ENCODE data around the gene MAN2B2.
"Not testable (repeated sequence)": the region's sequence is repeated elsewhere in the genome, so short reads cannot be mapped to it uniquely, and the experiment has no call there.

Gene MAN2B2

DNA sequence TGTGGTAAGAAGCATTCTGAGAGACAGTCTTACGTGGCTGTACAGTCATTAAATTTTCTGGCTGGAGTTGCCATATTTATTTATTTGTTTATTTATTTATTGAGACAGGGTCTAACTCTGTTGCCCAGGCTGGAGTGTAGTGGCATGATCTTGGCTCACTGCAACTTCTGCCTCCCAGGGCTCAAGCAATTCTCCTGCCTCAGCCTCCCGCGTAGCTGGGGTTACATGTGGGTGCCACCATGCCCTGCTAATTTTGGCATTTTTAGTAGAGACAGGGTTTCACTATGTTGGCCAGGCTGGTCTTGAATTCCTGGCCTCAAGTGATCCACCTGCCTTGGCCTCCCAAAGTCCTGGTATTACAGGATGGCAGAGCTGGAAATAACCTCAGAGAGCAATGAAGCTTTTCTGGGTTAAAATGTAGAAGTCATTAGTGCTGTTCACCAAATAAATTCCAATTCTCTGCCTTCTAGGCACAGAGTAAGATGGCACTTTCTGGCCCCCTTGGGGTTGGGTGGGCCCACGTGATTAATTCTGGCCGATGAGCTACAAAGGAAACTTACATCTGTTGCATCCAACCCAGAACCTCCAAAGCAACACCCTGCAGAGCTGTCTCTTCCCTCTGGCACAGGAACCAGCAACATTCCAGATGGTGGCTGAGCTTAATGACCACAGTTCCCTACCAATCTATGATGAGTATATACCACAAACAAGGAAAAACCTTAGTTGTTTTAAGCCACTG lies 70.0 kb downstream of the MAN2B2 start:
- no peak for DNase-seq (ENCODE audit: low read depth)

DNA sequence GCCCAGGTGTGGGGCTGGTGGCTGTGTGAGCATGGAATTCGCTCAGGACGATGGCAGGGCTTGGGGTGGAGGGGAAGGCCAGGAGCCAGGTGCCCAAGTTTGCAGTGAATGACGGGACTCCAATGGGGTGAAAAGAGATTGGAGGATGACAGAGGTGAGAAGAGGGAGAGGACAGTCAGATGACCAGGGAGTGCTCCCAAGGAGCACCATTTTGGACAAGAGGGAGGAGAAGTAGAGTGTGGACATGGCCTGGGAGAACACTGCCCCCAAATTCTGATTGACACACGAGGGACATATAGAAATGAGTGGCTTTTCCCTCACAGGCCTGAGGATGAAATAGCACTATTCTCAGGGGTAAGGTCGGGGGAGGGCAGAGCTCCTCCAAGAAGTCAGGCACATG lies 72.2 kb downstream of the MAN2B2 start:
- no peak for DNase-seq (ENCODE audit: low read depth)

DNA sequence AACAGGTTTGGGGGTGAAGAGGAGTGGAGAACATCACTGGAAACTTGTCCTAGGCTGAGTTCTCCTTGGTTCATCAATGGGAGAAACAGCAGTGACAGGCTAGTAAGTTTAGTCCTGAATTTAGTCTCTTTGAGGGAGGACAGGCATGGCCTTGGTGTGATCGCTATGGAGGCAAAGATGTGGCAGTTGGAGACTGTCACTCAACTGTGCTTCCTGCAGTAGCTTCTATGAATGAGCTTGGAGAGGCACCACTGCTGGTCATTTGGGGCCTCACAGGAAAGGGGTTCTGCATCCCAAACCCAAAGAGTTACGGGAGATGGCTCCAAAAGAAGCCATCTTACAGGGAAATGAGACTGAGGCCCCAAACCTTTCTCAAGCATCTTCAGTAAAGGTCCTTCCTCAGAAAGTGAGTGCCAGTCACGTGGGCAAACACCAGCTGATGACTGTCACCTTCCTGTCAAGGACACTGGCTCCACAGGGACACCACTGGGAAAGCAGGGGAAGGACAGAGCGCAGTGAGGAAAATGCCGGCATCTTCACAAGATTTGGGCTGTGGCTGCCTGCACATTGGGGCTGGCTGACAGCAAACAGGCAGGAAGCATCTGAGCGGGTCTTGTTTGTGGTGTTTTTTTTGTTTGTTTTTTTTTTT lies 72.7 kb downstream of the MAN2B2 start:
- DNase-seq (ENCODE audit: low read depth) = no peak

DNA sequence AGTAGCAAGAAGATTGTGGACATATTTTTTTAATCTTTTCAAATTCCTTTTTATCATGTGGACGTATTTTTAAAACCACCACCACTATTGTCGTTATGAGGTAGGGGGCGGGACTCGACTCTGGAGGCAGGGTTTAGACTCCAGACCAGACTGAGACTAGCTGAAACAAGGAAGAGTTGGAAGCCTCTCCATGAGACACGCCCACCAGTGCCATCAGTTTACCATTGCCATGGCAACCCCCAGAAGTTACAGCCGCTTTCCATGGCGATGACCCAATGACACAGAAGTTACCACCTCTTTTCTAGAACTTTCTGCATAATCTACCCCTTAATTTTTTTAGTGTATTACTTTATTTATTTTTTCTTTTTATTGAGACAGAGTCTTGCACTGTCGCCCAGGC lies 74.2 kb downstream of the MAN2B2 start:
- no peak for DNase-seq (ENCODE audit: low read depth)

DNA sequence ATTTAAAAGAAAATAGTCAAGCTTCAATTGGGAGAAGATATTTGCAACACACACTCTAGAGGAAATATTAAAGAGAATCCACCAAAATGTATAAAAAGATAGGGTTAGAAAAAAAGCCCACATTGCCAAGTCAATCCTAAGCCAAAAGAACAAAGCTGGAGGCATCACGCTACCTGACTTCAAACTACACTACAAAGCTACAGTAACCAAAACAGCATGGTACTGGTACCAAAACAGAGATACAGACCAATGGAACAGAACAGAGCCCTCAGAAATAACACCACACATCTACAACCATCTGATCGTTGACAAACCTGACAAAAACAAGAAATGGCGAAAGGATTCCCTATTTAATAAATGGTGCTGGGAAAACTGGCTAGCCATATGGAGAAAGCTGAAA lies 79.2 kb downstream of the MAN2B2 start:
- DNase-seq (ENCODE audit: low read depth) = not testable (repeated sequence)

DNA sequence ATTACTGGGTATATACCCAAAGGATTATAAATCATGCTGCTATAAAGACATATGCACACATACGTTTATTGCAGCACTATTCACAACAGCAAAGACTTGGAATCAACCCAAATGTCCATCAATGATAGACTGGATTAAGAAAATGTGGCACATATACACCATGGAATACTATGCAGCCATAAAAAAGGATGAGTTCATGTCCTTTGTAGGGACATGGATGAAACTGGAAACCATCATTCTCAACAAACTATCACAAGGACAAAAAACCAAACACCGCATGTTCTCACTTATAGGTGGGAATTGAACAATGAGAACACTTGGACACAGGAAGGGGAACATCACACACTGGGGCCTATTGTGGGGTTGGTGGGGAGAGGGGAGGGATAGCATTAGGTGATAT lies 80.3 kb downstream of the MAN2B2 start:
- DNase-seq (ENCODE audit: low read depth) = not testable (repeated sequence)

DNA sequence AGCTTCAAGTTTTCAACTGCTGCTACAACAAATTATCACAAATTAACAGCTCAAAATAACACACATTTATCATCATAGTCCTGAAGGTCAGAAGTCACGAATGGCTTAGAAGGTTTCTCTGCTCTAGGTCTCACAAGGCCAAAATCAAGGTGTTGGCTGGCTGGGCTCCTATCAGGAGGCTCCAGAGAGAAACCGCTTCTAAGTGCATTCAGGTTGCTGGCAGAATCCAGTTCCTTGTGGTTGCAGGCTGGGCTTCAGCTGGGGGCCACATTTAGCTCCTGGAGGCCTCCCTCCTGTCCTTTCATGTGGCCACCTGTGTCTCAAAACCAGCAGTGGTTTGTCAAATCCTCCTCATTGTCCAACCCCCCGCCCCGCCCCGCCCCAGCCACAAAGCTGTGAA lies 80.9 kb downstream of the MAN2B2 start:
- no peak for DNase-seq (ENCODE audit: low read depth)

DNA sequence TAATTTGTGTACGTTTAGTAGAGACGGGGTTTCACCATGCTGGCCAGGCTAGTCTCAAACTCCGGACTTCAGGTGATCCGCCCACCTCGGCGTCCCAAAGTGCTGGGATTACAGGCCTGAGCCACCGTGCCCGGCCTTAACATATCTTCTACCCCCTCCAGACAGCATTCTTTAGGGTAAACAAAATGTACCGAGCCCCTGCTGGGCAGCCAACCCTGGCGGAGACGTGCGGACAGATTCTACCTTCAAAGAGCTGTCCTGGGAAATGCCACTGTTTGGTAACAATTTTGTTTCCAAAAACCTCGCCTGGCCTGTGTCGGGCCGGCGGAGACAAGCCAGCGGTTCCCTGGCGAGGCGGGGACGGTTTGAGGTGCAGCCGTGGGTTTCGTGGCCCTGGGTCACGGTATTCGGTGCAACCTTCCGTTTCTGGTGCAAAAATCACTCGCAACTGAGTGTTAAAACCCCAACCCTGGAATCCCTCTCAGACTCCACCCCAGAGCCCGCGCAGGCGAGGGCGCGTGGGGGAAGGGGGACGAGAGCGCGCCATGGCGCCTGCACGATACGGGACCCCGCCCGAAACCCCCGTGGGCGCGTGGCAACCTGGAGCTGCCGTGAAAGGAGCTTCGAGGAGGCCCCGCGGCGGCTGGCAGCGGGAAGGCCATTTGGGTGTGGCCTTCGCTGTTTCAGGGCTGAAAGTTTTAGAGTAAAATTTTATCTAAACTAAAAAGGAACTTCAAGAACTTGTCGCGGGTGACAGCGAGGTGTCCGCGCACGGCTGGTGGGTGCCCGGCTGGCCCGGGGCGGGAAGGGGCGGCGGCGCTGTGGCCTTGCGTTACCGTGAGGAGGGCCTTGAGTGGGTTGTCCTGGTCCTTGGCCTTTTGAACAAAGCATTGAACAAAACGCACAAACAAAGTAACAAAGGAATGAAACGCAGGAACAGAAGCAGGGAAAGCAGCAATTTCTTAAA lies 82.5 kb downstream of the MAN2B2 start:
- DNase-seq (ENCODE audit: low read depth) = no peak

DNA sequence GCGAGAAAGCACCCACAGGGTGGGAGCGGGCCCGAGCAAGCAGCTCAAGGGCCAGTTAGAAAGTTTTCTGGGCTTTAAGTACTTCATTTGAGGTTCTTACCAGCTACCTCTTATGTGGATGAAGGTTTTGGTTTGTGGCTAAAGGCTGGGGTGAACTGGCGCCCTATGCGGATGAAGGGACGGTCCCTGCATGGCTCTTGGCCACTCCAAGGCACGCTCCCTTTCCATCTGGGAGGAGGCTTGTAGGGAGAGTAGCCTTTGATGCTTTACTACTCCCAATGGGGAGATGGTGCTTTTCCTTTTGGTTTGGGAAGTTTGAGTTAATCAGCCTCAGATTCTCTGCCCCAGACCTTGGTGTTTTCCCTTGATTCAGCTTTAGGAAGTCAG lies 83.2 kb downstream of the MAN2B2 start:
- no peak for DNase-seq (ENCODE audit: low read depth)

DNA sequence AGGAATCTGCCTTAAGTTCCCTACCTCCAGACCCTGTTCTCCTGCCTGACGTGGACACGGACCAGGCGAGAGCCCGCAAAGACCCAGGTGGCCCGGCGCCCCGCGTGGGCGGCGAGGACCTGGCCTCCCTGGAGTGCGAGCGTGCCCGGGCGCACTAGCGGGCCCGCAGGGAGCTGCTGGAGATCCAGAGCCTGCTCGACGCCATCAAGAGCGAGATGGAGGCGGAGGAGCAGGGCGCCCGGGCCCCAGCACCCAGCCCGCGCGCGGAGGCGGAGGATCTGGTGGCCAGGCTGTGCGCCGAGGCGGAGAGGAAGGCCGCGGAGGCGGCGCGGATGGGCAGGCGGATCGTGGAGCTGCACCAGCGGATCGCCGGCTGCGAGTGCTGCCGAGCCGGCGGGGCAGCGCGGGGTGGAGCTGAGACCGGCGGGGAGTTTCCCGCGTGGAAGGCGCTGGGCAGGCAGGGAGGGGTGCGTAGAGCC lies 83.6 kb downstream of the MAN2B2 start:
- DNase-seq (ENCODE audit: low read depth) = peak; percentile 3

DNA sequence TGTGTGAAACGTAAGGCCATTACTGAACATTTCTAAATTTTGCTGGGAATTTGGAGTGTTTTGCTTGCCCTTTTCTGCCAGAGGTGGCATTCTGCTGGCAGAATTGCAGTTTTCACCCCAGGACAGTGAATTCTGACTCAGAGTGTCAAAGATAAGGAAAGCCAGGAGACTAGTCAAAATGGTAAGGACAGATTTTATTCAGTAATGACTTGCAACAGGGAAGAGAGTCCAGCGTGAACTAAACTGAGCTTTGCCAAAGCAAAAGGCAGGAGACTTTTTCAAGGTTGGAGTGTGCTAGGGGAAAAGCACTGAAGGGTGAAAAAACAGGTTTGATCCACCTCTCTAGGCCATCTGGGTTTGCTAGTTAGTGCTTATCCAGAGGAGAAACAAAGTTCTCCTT lies 84.9 kb downstream of the MAN2B2 start:
- no peak for DNase-seq (ENCODE audit: low read depth)

DNA sequence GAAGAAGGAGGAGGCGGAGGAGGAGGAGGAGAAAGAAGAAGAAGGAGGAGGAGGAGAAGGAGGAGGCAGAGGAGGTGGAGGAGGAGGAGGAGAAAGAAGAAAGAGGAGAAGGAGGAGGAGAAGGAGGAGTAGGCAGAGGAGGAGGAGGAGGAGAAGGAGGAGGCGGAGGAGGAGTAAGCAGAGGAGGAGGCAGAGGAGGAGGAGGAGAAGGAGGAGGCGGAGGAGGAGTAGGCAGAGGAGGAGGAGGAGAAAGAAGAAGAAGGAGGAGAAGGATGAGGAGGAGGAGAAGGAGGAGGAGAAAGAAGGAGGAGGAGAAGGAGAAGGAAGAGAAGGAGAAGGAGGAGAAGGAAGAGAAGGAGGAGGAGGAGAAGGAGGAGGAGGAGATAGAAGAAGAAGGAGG lies 85.4 kb downstream of the MAN2B2 start:
- no peak for DNase-seq (ENCODE audit: low read depth)

DNA sequence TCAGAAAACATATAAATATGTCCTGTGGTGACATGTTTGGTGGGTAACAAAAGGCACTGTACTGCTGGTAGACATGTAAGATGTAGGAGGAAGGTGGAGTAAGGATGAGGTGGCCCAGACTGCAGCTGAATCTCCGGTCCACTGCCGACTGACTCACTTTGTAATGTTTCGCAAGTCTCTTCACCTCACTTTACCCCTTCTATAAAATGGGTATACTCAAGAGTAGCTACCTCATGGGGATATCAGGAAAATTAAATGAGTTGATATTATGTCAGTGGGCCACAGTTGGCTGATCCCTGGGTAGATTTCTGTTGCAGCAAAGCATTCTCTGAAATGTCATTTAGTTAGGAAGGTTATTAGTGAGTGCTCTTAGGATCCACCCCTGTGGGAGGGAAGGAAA lies 87.6 kb downstream of the MAN2B2 start:
- no peak for DNase-seq (ENCODE audit: low read depth)

DNA sequence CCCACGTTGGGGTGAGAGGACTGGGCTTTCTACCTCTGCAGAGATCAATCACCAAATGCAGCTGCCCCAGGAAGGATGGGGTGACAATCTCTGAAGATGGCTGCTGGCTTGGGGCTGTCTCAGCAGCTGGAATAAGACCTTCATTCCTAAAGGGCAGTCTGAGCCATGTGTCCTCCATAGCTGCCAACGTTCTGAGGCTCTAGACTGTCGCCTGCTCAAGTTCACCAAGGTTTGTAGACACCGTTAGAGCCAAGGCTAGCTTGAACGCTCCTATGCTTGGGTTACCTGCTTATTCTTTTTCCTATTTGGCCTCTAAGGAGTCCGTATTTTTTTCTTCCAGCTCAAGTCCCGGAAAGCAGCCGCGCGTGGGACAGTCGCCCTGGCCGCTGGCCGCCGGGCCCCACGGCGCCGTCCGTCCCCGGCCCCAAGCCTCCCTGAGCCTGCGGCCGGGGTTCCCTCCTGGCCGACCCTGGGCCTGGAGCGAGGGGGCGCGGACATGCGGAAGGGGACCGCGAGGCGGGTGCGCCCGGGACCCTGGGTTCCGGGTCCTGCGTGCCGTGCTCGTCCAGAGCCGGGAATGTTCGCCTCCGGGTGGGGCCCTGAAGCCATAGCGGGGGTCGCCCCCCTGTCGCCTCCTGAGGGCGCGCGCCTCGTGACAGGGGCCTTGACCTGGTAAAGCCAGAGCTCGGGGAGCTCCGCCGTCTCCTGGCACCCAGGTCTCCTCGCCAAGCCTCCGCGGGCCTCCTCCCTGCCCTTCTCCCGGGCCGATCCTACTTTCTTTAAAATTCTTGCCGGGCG lies 88.8 kb downstream of the MAN2B2 start:
- DNase-seq (ENCODE audit: low read depth) = no peak

DNA sequence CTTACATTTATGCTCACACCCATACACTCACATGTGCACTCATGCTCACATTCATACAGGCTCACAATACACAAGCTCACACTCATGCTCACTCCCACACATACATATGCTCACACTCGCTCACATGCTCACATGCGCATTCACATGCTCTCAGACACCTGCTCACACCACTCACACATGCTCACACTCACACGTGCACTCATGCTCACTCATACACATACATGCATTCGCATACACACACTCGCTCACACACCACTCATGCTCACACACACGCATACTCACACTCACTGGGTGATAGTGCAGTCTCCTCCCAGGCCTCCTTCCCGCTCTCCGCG lies 90.3 kb downstream of the MAN2B2 start:
- no peak for DNase-seq (ENCODE audit: low read depth)

DNA sequence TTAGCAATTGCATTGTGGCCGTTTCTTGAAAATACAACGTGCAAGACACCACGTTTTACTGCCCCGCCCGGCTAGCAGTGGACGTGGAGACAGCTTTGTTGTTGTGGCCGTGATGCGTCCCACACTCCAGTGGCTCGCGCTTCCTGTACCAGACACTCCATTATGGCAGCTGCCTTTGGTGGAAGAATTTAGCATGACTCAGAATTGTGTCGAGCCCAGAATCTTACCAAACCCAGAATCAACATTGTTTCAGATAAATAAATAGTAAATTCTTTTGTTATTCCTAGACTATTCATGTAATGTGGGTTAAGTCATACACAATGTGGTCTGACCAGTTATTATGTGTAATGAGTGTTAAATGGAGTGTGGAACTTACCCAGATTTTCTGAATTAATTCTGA lies 93.4 kb downstream of the MAN2B2 start:
- DNase-seq (ENCODE audit: low read depth) = no peak

DNA sequence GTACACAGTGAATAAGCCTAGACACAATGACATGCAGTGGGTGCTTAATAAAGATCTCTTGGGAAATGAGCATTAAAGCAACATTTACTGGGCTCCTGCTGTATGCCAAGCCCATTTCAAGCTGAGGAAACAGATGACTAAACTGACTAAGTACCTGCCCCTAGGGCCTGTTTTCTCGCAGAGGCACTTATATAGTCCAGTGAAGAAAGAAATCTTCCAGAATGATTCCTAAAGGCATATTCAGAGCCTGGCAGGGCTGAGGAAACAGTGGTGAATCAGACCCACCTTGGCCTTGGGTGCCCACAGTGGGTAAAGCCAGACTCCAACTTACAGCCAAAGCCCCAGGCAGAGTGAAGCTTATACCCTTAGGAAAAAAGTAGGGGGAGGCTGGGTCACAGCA lies 96.7 kb downstream of the MAN2B2 start:
- DNase-seq (ENCODE audit: low read depth) = no peak

DNA sequence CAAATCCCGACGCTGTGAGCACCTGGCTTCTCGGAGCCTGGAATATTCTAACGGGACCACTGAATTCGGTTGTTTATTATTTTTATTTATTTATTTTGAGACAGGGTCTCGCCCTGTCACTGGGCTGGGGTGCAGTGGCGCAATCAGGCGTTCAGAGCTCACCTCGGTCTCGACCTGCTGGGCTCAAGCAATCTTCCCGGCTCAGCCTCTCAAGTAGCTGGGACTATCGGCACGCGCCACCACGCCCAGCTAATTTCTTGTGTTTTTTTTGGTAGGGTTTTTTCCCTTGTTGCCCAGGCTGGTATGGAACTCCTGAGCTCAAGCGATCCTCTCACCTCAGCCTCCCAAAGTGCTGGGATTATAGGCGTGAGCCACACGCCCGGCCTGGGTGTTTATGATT lies 97.1 kb downstream of the MAN2B2 start:
- no peak for DNase-seq (ENCODE audit: low read depth)

DNA sequence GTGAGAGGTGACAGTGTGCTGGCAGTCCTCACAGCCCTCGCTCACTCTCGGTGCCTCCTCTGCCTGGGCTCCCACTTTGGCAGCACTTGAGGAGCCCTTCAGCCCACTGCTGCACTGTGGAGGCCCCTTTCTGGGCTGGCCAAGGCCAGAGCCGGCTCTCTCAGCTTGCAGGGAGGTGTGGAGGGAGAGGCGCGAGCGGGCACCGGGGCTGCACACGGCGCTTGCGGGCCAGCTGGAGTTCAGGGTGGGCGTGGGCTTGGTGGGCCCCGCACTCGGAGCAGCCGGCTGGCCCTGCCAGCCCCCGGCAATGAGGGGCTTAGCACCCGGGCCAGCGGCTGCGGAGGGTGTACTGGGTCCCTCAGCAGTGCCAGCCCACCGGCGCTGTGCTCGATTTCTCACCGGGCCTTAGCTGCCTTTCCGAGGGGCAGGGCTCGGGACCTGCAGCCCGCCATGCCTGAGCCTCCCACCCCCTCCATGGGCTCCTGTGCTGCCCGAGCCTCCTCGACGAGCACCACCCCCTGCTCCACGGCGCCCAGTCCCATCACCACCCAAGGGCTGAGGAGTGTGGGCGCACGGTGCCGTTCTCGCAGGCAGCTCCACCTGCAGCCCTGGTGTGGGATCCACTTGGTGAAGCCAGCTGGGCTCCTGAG lies 97.7 kb downstream of the MAN2B2 start:
- DNase-seq (ENCODE audit: low read depth) = not testable (repeated sequence)

Data from GM04503 (cell line).